H9 (cell line): Measurements from ENCODE around the gene CYBC1. TPM values are rescaled to one million over a fixed set of nuclear protein-coding genes. Genes with fewer than 3 reads are reported as not detected.

Experiments used
- DNase-seq: peaks from one replicate; pipeline ENCODE4 v3.0.0-alpha.2; 2017
- H2AFZ ChIP-seq: one replicate; pipeline ENCODE4 v1.6.1; 2013; ENCODE audit warnings: mild to moderate bottlenecking, low read length, control low read depth, moderate library complexity
- H2AK5ac ChIP-seq: 2 replicates; pipeline ENCODE4 v1.6.1; 2013; ENCODE audit warnings: low read length, control low read depth, mixed read lengths; ENCODE audit not compliant: insufficient read length
- H2BK120ac ChIP-seq: one replicate; pipeline ENCODE4 v1.6.1; 2013; ENCODE audit warnings: low read depth, mild to moderate bottlenecking, low read length, control low read depth, inconsistent platforms; ENCODE audit not compliant: poor library complexity, severe bottlenecking
- H2BK12ac ChIP-seq: 2 replicates; pipeline ENCODE4 v1.6.1; 2013; ENCODE audit warnings: low read length, control low read depth, mixed read lengths, low read depth; ENCODE audit not compliant: insufficient read length
- H2BK15ac ChIP-seq: 2 replicates; pipeline ENCODE4 v1.6.1; 2013; ENCODE audit warnings: low read depth, low read length, control low read depth
- H2BK20ac ChIP-seq: one replicate; pipeline ENCODE4 v1.6.1; 2013; ENCODE audit warnings: low read depth, mild to moderate bottlenecking, low read length, control low read depth, inconsistent platforms; ENCODE audit not compliant: poor library complexity, severe bottlenecking
- H2BK5ac ChIP-seq: 2 replicates; pipeline ENCODE4 v1.6.1; 2013; ENCODE audit warnings: low read length, control low read depth, mixed read lengths; ENCODE audit not compliant: insufficient read length
- H3K14ac ChIP-seq: 2 replicates; pipeline ENCODE4 v1.6.1; 2013; ENCODE audit warnings: low read length, control low read depth; ENCODE audit not compliant: insufficient read depth
- H3K18ac ChIP-seq: 2 replicates; pipeline ENCODE4 v1.6.1; 2013; ENCODE audit warnings: low read depth, mild to moderate bottlenecking, mixed read lengths, low read length, control low read depth; ENCODE audit not compliant: insufficient read length
- H3K23ac ChIP-seq: 2 replicates; pipeline ENCODE4 v1.6.1; 2013; ENCODE audit warnings: low read length, control low read depth, mixed read lengths, low read depth; ENCODE audit not compliant: insufficient read length
- H3K23me2 ChIP-seq: 2 replicates; pipeline ENCODE4 v1.6.1; 2013; ENCODE audit warnings: low read depth, mild to moderate bottlenecking, mixed read lengths, low read length, control low read depth; ENCODE audit not compliant: insufficient read length, poor library complexity, severe bottlenecking
- H3K27ac ChIP-seq: 2 replicates; pipeline ENCODE4 v1.5.1; 2013; ENCODE audit warnings: low read length, control low read depth, mixed read lengths, low read depth; ENCODE audit not compliant: insufficient read length
- H3K27me3 ChIP-seq: 2 replicates; pipeline ENCODE4 v1.6.1; 2013; ENCODE audit warnings: low read length, control low read depth, inconsistent platforms; ENCODE audit not compliant: insufficient read depth
- H3K4ac ChIP-seq: 2 replicates; pipeline ENCODE4 v1.6.1; 2013; ENCODE audit warnings: low read depth, mild to moderate bottlenecking, control low read depth, inconsistent platforms, low read length, moderate library complexity
- H3K4me1 ChIP-seq: 2 replicates; pipeline ENCODE4 v1.6.1; 2013; ENCODE audit warnings: low read length, control low read depth, inconsistent platforms; ENCODE audit not compliant: insufficient read depth
- H3K4me2 ChIP-seq: 2 replicates; pipeline ENCODE4 v1.6.1; 2013; ENCODE audit warnings: low read length, control low read depth, mixed read lengths; ENCODE audit not compliant: insufficient read length, insufficient read depth
- H3K56ac ChIP-seq: 2 replicates; pipeline ENCODE4 v1.6.1; 2013; ENCODE audit warnings: low read depth, mild to moderate bottlenecking, mixed read lengths, low read length, control low read depth; ENCODE audit not compliant: insufficient read length
- H3K79me1 ChIP-seq: 2 replicates; pipeline ENCODE4 v1.6.1; 2013; ENCODE audit warnings: low read depth, mild to moderate bottlenecking, moderate library complexity, low read length, control low read depth, inconsistent platforms; ENCODE audit not compliant: insufficient read depth, poor library complexity, severe bottlenecking
- H3K79me2 ChIP-seq: 2 replicates; pipeline ENCODE4 v1.6.1; 2013; ENCODE audit warnings: low read length, control low read depth, inconsistent platforms; ENCODE audit not compliant: insufficient read depth
- H3K9ac ChIP-seq: 2 replicates; pipeline ENCODE4 v1.6.1; 2013; ENCODE audit warnings: low read length, control low read depth, mixed read lengths; ENCODE audit not compliant: insufficient read length; ENCODE audit errors: extremely low read depth
- H3K9me3 ChIP-seq: one replicate; pipeline ENCODE4 v1.6.1; 2013; ENCODE audit warnings: low read depth, low read length, inconsistent platforms; ENCODE audit not compliant: control insufficient read depth
- H3T11ph ChIP-seq: one replicate; pipeline ENCODE4 v1.6.1; 2013; ENCODE audit warnings: mild to moderate bottlenecking, low read length, control low read depth, inconsistent platforms
- H4K20me1 ChIP-seq: one replicate; pipeline ENCODE4 v1.6.1; 2013; ENCODE audit not compliant: control insufficient read depth, insufficient read length, insufficient read depth
- H4K5ac ChIP-seq: 2 replicates; pipeline ENCODE4 v1.6.1; 2013; ENCODE audit warnings: low read depth, mild to moderate bottlenecking, mixed read lengths, low read length, control low read depth; ENCODE audit not compliant: insufficient read length
- H4K8ac ChIP-seq: replicated peaks from 2 replicates; pipeline ENCODE4 v1.6.1; 2013; ENCODE audit warnings: low read length, control low read depth, mixed read lengths, low read depth; ENCODE audit not compliant: insufficient read length
- H4K91ac ChIP-seq: 2 replicates; pipeline ENCODE4 v1.6.1; 2013; ENCODE audit warnings: low read depth, mild to moderate bottlenecking, moderate library complexity, mixed read lengths, low read length, control low read depth; ENCODE audit not compliant: insufficient read length
- H3K27ac Mint-ChIP-seq, 3 experiments: 2 replicates in 2 of 3; 3 replicates in 1 of 3; pipeline ENCODE4 v1.8.0; 2020 to 2021; ENCODE audit warnings: mixed read lengths in 3 of 3, mild to moderate bottlenecking in 1 of 3, moderate library complexity in 1 of 3
- H3K27me3 Mint-ChIP-seq: 2 replicates; pipeline ENCODE4 v1.8.0; 2021; ENCODE audit warnings: low read depth, mild to moderate bottlenecking, moderate library complexity, mixed read lengths
- H3K36me3 Mint-ChIP-seq, 3 experiments: 2 replicates in 2 of 3; 3 replicates in 1 of 3; pipeline ENCODE4 v1.8.0; 2020 to 2021; ENCODE audit warnings: low read depth in 3 of 3, mixed read lengths in 3 of 3; ENCODE audit not compliant: insufficient read depth in 1 of 3
- H3K4me1 Mint-ChIP-seq, 2 experiments: 2 replicates each; pipeline ENCODE4 v1.8.0; 2020; ENCODE audit warnings: mixed read lengths in 2 of 2
- H3K4me3 Mint-ChIP-seq, 2 experiments: 2 replicates in 1 of 2; 3 replicates in 1 of 2; pipeline ENCODE4 v1.8.0; 2020 to 2021; ENCODE audit warnings: mild to moderate bottlenecking in 2 of 2, mixed read lengths in 2 of 2, moderate library complexity in 1 of 2
- H3K9me3 Mint-ChIP-seq, 2 experiments: 2 replicates in 1 of 2; 3 replicates in 1 of 2; pipeline ENCODE4 v1.8.0; 2020; ENCODE audit warnings: mild to moderate bottlenecking in 2 of 2, mixed read lengths in 2 of 2, moderate library complexity in 1 of 2
- WGBS: extraction: QIAGEN DNeasy Blood & Tissue Kit; methylation state at CpG from one replicate; pipeline ENCODE4 v1.1.7; 2013; ENCODE audit warnings: missing lambda C conversion rate, low lambda C conversion rate, mixed read lengths; ENCODE audit not compliant: insufficient read length; ENCODE audit errors: extremely low coverage; 5-methylcytosine and 5-hydroxymethylcytosine counted together
- total RNA-seq: library from RNA; stranded (reverse); gene quantifications from 2 replicates; pipeline ENCODE4 v1.2.1, GENCODE V29; 2021
- TF ChIP-seq, protein P1 (sequence below): fragments of 200-600 bp; sonication (generic); conservative IDR thresholded peaks from 3 replicates; pipeline ENCODE4 v1.8.0; 2021; ENCODE audit warnings: antibody characterized with exemption, mild to moderate bottlenecking

Gene CYBC1
- total RNA-seq, 1 experiment from 2014 or later, result 81.7 TPM

DNA sequence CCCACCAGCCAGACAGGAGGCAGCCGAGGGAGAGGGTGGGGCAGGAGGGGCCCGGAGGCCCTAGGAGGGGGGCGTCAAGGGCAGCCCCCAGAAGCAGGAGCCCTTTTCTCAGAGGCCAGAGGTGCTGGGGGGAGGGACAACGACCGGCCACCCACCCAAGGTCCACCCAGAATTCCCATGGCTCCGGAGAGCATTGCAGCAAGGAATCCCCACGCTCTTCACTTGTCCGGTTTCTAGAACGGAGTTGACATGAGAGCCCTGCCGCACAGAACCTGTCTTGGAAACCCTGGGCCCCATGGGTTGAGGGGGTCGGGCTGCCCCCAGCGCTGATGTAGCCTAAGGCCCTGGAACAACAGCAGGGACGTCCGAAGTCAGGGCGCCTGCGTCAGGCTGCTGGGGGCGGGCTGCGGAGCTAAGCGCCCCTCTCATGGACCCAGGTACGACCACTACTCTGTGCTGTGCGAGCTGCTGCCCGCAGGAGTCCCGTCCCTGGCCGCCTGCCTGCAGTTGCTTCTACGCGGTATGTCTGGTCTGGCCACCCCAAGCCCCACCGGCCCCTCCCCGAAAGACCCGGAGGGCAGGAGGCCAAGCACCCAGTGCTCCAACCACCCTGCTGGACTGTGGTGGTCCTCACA is 11.2 kb downstream of the CYBC1 start:
- no peak overlapping the region for H2BK12ac ChIP-seq

More for the DNA sequence above, 11.2 kb downstream of the CYBC1 start:
- Histone ChIP-seq H4K5ac (no peak overlapping the region), H3K27ac (no peak overlapping the region), H3K56ac (no peak overlapping the region), H4K91ac (no peak overlapping the region), H3K9me3 (no peaks in the 10 kb centered on the region), H2AFZ (no peak overlapping the region), H4K20me1 (no peaks in the 10 kb centered on the region), H3K4me2 (no peak overlapping the region), H3K18ac (no peak overlapping the region), H2BK20ac (no peak overlapping the region), H3K79me1 (no peaks in the 10 kb centered on the region), H3K14ac (no peak overlapping the region), H4K8ac (no peak overlapping the region), H3K4ac (no peak overlapping the region), H3K79me2 (no peaks in the 10 kb centered on the region), H2BK15ac (no peak overlapping the region; the same call in 1 of the 2 replicates), H2AK5ac (no peak overlapping the region), H3K23ac (no peak overlapping the region), H3T11ph (no peak overlapping the region), H3K4me1 (no peaks in the 10 kb centered on the region; the same call in 1 of the 2 replicates), H3K27me3 (no peaks in the 10 kb centered on the region), H2BK5ac (no peak overlapping the region), H3K23me2 (no peaks in the 10 kb centered on the region), H2BK120ac (no peak overlapping the region), H3K9ac (no peak overlapping the region)
- H3K27ac Mint-ChIP-seq, result no peak overlapping the region
- peaks cover 9 to 23% of the 10 kb centered on the region in 2 experiments for H3K4me1 Mint-ChIP-seq
- no peak overlapping the region for H3K4me3 Mint-ChIP-seq
- no peaks in the 10 kb centered on the region; the same call in 1 of the 2 replicates for H3K27me3 Mint-ChIP-seq
- no CpG with 5 or more reads among the region's 29 CpGs for WGBS
- H3K9me3 Mint-ChIP-seq, result no peaks in the 10 kb centered on the region; a peak in 1 of 5 replicates
- TF ChIP-seq, protein P1, sequence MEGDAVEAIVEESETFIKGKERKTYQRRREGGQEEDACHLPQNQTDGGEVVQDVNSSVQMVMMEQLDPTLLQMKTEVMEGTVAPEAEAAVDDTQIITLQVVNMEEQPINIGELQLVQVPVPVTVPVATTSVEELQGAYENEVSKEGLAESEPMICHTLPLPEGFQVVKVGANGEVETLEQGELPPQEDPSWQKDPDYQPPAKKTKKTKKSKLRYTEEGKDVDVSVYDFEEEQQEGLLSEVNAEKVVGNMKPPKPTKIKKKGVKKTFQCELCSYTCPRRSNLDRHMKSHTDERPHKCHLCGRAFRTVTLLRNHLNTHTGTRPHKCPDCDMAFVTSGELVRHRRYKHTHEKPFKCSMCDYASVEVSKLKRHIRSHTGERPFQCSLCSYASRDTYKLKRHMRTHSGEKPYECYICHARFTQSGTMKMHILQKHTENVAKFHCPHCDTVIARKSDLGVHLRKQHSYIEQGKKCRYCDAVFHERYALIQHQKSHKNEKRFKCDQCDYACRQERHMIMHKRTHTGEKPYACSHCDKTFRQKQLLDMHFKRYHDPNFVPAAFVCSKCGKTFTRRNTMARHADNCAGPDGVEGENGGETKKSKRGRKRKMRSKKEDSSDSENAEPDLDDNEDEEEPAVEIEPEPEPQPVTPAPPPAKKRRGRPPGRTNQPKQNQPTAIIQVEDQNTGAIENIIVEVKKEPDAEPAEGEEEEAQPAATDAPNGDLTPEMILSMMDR, result no peak
- no peak for DNase-seq
- H3K36me3 Mint-ChIP-seq, result peaks cover 4 to 19% (median 14%) of the 10 kb centered on the region in 3 experiments; a peak in 6 of 7 replicates
